Activated CD8-positive, alpha-beta memory T cell treated with anti-CD3 and anti-CD28 coated beads, Interleukin-2, amount 50 U/mL, for 24 hours (primary cell): ENCODE data around the gene WDR88.

Source experiments
- DNase-seq: peaks from one replicate; pipeline ENCODE4 v3.0.0-alpha.2; 2020; ENCODE audit errors: extremely low read depth

Gene WDR88, protein sequence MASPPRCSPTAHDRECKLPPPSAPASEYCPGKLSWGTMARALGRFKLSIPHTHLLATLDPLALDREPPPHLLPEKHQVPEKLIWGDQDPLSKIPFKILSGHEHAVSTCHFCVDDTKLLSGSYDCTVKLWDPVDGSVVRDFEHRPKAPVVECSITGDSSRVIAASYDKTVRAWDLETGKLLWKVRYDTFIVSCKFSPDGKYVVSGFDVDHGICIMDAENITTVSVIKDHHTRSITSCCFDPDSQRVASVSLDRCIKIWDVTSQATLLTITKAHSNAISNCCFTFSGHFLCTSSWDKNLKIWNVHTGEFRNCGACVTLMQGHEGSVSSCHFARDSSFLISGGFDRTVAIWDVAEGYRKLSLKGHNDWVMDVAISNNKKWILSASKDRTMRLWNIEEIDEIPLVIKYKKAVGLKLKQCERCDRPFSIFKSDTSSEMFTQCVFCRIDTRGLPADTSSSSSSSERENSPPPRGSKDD

GRCh38 chr19:33132021-33132420, at the start of gene WDR88:
WDR88 (plus strand) TSS chr19:33132114; CDS start chr19:33132170, 56 bp downstream.
- DNase-seq = no peak

DNA sequence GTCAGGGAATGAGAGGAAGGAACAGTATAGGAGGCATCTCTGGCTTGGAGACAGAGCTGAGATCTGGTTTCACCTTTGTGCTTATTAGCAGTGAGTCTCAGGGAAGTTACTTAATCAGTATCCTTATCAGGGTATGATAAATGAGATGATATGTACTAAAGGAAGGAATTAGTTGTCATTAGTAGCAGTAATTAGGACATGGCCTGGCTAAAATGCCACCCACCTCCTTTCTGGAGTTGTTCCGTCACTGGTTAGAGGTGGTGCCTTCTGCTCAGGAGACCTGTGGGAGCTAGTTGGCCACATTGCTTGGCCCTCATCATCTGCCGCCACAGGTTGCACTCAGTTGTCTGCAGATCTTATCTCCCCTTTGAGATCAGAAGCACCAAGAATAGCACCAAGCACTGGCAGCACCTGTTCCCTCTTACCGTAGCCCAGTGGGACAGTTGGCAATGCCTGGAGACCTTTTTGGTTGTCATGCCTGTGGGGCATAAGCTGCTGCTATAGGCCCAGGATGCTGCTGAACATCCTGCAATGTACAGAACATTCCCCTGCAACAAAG, 46.3 kb upstream of the WDR88 start:
- DNase-seq = no peak

- DNase-seq = no peak
Observed at GRCh38 chr19:33086955-33087354, 45.0 kb upstream of the WDR88 start.

DNA sequence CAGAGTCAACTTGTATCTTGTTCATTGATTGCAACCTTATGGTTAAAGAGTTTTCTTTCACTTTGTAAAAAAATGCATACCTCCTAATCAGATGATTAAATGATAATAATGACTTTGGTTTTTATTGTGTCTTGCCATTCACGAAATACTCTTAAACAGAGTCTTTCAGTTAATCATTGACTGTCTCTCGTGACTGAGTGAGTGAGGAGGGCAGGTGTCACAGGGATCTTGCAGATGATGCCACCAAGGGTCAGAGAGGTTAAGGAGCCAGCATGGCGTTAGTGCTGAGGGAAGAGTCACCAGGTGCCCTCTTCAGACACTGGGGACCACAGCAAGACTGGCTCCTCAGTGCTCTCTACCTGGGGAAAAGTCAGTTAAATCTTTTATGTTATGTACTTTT, 42.9 kb upstream of the WDR88 start:
- DNase-seq = no peak

DNA sequence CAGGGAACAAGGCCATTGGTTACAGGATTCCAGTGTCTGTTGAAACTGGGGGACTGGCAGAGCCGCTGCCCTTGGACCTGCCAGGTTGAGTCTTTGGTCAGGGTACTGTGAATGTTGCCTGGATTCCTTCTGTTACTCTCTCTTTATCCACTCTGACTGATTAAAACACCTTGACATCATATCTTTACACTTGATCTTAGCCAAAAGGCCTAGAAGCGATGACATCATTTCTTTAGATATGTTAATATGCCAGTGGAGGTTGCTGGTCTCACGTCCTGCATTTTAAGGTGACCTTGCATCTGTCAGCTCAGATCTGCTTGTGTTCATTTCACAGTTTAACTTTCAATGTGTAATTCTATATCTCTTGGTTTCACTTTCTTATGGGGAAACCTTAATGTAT, 41.7 kb upstream of the WDR88 start:
- DNase-seq = no peak

- DNase-seq = no peak
Observed at GRCh38 chr19:33093420-33094210, 38.3 kb upstream of the WDR88 start.

GRCh38 chr19:33094436-33095067, 37.4 kb upstream of the WDR88 start:
- no peak for DNase-seq

DNA sequence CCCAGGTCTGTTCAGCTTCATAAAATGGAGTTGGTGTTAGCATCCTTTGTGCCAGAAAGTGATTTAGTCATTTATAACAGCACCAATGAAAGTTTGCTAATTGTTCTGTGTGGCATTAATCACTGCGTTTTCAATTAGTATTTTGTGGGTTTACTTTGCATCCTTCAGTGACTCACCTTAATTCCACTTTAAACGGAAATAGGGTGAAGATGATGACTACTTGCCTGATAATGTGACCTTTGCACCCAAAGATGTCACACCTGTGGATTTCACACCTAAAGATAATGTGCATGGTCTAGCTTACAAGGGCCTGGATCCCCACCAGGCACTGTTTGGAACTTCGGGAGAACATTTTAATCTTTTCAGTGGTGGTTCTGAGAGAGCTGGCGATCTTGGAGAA, 35.9 kb upstream of the WDR88 start:
- no peak for DNase-seq

GRCh38 chr19:33098055-33098534, 33.8 kb upstream of the WDR88 start:
- DNase-seq = no peak

GRCh38 chr19:33100894-33101644, 30.8 kb upstream of the WDR88 start:
- DNase-seq = no peak

GRCh38 chr19:33102893-33103292, 29.0 kb upstream of the WDR88 start:
- DNase-seq = no peak

DNA sequence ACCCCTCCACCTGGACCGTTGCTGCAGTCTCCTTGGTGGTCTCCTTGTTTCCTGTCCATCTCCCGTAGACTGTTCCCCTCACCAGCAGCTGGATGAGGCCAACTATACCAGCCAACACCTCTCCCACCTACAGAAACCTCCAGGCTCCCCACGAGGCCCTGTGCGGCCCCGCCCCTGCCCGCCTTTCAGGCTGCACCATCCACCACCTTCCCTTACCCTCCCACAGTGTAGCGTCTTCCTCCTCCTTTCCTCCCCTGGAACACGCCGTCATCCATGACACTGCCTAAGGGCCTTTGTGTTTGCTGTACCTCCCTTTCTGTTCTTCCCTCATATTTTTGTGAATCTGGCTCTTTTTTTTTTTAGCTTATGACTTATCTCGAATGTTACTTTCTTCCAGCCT, 23.8 kb upstream of the WDR88 start:
- no peak for DNase-seq

DNA sequence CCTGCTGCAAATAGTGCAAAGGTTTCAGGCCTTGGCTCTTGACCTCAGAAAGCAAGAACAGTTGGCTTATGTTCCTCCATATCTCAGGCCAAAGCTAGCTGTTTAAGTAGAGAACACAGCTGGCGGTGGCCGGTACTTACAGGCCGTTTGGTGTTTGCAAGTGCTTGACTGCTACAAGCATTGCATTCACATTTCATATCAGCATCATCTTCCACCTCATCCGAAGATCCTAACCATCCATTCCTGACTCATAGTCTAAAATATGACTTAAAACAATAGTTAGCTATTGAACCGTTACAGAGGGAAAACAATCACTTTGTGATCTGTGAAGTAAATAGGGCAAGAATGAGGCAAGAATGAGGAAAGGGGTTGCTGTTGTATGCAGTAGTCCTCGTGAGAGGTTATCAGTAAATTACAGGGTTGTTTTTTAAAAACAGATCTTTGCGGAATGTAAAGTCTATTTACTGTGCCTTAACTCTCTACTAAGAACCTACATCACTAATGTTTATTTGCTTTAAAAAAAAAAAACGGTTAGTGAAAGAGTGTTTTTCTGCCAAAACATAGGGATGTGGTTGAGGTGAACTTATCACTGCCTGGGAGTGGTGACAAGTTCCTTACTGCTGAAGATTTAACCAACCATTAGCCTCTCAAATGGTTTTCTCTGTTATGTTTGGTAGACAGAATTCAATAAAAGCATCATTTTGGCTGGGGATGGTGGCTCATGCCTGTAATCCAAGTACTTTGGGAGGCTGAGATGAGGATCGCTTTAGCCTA, 21.6 kb upstream of the WDR88 start:
- DNase-seq = no peak

- DNase-seq = no peak
Observed at GRCh38 chr19:33111587-33111986, 20.3 kb upstream of the WDR88 start.

DNA sequence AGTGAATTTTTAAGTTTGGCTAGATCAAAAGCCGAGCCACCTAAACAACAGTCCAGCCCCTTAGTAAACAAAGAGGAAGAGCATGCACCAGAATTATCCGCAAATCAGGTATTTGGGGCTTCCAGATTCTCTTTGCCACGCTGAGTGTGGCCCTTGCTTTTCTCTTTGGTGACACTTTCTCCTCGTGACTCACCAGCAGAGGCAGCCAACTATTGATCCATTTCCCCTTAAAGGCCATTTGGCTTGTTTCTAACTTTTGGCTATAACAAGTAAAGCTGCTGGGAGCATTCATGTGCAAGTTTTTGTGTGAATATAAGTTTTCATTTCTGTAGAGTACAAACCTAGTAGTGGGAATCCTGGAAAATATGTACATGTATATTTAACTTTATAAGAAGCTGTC, 17.6 kb upstream of the WDR88 start:
- no peak for DNase-seq

GRCh38 chr19:33117501-33117900, 14.4 kb upstream of the WDR88 start:
- no peak for DNase-seq

DNA sequence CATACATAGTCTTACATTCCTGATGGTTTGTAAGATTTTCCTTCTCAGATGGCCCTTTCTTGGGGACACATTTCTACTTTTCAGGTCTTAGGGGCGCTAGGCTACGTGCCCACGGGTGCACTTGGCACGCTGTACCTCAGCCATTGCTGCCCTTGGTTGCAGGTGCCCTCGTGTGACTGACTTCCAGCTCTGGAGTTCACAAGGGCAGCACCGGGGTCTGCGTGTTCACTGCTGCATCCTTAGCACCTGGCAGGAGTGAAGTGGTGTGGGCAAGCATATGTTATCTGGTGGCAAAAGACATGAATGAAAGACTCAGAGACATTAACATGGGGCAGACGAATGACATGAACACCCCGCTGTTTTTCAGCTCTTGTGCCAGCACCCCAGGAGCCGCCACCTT, 13.3 kb upstream of the WDR88 start:
- no peak for DNase-seq

DNA sequence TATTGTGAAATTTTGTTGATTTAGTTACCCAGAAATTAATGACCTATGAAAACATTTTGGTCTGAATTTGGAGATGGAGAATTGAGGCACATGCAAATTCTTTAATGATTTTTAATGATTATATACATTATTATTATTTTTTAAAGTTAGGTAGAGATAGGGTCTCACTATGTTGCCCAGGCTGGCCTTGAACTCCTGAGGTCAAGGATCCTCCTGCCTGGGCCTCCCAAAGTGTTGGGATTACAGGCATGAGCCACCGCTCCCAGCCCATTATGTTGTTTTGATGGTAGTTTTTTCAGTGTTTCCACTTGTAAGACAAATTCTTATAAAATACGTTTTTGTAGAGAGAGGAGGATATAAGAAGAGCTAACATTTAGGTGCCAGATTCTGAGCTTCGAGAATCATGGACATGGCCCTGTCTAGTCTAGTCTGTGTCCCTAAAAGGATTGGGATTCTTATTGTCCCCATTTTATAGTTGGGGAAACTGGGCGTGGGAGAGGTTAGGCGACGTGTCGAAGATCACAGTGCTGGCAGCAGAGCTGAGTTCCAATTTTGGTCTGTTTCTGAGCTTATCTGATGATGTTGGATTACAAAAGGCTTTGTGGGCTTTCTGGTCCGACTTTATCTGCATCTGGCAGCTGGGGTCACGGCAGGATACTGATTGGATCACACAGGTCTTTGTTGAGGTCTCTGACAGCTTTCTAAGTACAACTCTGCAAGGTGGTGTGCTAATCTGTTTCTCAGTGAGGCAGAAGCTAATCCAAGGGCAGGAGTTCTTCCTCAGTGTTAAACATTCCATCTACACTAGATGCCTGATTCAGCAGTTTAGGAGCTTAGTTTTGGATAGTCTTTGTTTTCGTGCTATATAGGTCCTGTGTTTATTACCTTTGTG, 7.5 kb upstream of the WDR88 start:
- no peak for DNase-seq

DNA sequence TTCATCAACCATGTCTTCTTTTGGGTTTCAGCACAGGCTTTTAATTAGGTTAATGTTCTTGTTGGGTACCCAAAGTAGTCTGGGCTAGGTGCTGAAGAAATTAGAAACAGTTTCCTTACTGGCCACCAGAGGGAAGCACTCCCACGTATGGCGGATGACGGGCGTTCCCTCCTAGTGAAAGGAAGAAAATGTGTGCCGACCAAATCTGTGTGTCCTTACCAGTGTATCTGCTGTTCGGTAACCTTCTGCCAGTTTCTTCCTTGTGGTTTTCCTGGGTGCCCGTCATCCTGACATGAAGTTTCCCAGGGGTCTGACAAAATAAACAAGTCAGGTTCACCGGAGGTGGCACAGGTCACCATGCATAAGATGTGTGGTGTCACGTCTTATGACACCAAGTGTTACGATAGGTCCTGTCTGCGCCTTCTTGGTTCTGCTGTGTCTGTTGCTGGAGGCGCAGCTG, 6.0 kb upstream of the WDR88 start:
- peak; percentile 5 for DNase-seq
